GM19240 (cell line): ENCODE results near the gene CADPS2.
"Not testable (repeated sequence)": the region's sequence is repeated elsewhere in the genome, so short reads cannot be mapped to it uniquely, and the experiment has no call there.

Experiments used
- DNase-seq: peaks from one replicate; pipeline ENCODE4 v3.0.0; 2011; ENCODE audit warnings: low spot score; ENCODE audit not compliant: insufficient read length

CADPS2 gene

GRCh38 chr7:122300211-122300932 is 585.9 kb downstream of the CADPS2 start:
- DNase-seq = no peak

DNA sequence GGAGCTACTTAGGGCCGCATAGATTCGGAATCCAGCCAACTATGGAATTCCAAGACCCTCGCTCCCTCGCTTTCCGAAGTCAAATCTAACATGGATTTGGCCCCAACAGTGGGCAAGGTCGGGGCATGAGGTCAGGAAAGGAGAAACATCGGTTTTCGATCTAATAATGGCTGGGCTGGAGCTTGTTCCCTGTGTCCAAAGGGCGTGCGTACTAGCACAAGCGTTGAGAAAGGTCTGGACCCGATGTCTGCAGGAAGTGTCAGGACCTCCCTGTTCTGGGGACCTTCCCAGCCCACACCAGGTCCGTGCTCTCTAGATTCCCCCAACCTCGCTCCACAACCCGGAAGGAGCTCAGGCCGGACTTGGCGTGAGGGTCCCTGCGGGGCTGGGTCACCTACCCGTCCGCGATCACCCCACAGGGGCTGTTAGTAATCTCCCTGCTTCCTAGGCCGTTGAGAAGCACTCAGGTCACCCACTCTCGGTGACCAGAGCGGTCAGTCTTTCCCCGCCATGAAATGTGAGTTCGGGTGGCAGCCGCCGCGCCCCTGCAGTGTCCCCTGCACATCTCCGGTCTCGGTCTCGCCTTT is 586.5 kb downstream of the CADPS2 start:
- DNase-seq = no peak

GRCh38 chr7:122298618-122299017 is 587.6 kb downstream of the CADPS2 start:
- no peak for DNase-seq

DNA sequence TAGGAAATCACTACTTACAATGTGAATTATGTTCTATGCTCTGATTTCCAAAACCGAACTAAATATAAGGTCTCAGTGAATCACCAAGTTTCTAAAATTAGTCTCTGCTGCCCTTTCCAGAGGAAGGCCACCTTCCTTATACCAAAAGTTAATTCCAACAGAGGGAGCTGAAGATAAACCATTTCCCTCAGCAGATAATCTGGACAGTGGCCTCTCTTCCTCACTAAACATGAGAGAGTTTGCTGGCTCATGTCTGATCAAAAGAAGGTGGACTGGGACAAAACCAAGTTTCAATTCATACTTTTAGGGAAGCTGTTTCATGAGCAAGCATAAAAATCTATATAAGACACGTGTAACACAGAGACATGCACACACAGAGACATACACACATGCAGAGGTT is 588.1 kb downstream of the CADPS2 start:
- DNase-seq = no peak

GRCh38 chr7:122291189-122291588 is 595.1 kb downstream of the CADPS2 start:
- no peak for DNase-seq

DNA sequence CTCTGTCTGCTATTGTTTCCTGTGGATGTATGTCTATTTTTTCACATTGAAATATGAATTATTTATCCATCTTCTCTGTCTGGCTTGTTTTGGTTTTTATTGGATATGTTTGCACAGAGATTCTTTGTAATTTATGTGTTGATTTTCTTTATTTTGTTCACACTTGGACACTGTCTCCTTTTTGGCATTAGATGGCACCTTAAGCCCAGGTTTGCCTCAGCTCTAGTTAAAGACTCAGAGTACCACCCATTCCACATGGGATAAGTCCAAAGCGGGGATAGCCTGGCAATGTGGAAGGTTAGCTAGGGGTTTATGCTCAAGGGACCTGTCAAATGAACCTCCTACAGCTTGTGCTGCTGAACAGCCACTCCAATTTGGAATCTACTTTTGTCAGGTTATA is 595.8 kb downstream of the CADPS2 start:
- DNase-seq = no peak

DNA sequence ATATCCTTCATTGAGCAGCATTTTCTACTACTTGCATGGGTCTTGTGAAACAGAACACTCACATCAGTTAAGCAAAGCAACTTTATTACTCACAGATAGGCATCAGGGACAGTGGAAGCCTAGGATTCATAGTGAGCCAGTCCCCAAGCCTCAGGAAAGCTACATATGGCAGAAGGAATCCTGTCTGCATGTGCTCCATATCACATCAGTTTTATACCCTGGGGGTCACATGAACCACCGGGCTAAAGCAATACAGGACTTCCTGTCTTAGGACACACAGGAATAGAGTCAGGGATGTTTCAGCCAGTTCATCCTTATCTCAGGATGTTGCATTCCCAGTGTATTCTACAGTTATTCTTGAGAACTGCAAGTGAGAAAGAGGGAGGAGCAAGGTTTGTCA is 596.8 kb downstream of the CADPS2 start:
- no peak for DNase-seq

- not testable (repeated sequence) for DNase-seq
These were observed 601.7 kb downstream of the CADPS2 start for GRCh38 chr7:122284608-122285007.

- no peak for DNase-seq
These were observed 613.1 kb downstream of the CADPS2 start for GRCh38 chr7:122273117-122273516.

- no peak for DNase-seq
These were observed 617.0 kb downstream of the CADPS2 start for GRCh38 chr7:122269241-122269640.
